HG02981 (cell line): ENCODE data around the gene PLA2G4D.

Experiments used
- ATAC-seq: cut with Tn5 transposase; IDR thresholded peaks from one replicate; pipeline ENCODE4 v1.9.1; 2021; ENCODE audit warnings: mild to moderate bottlenecking, moderate library complexity; ENCODE audit not compliant: unreplicated experiment

Gene PLA2G4D

GRCh38 chr15:42129364-42129763 lies 35.0 kb upstream of the PLA2G4D start:
- no peak for ATAC-seq

- ATAC-seq = no peak
Observed at GRCh38 chr15:42128476-42128875, 34.1 kb upstream of the PLA2G4D start.

GRCh38 chr15:42123546-42123945 lies 29.2 kb upstream of the PLA2G4D start:
- no peak for ATAC-seq

- no peak for ATAC-seq
Observed at GRCh38 chr15:42121682-42122081, 27.3 kb upstream of the PLA2G4D start.

GRCh38 chr15:42121021-42121420 lies 26.7 kb upstream of the PLA2G4D start:
- no peak for ATAC-seq

- ATAC-seq = no peak
Observed at GRCh38 chr15:42120285-42120684, 25.9 kb upstream of the PLA2G4D start.

GRCh38 chr15:42119446-42119760 lies 25.0 kb upstream of the PLA2G4D start:
- ATAC-seq = no peak

GRCh38 chr15:42118650-42119445 lies 24.5 kb upstream of the PLA2G4D start:
- no peak for ATAC-seq

GRCh38 chr15:42111924-42112323 lies 17.6 kb upstream of the PLA2G4D start:
- ATAC-seq = no peak

GRCh38 chr15:42110367-42110766 lies 16.0 kb upstream of the PLA2G4D start:
- ATAC-seq = no peak

- ATAC-seq = no peak
Observed at GRCh38 chr15:42108806-42109205, 14.4 kb upstream of the PLA2G4D start.

- ATAC-seq = no peak
Observed at GRCh38 chr15:42108189-42108588, 13.8 kb upstream of the PLA2G4D start.

- no peak for ATAC-seq
Observed at GRCh38 chr15:42107473-42107872, 13.1 kb upstream of the PLA2G4D start.

- ATAC-seq = no peak
Observed at GRCh38 chr15:42106288-42106687, 11.9 kb upstream of the PLA2G4D start.

- ATAC-seq = no peak
Observed at GRCh38 chr15:42104095-42104891, 9.9 kb upstream of the PLA2G4D start.

GRCh38 chr15:42102646-42103235 lies 8.4 kb upstream of the PLA2G4D start:
- no peak for ATAC-seq

- no peak for ATAC-seq
Observed at GRCh38 chr15:42101861-42102260, 7.5 kb upstream of the PLA2G4D start.

- no peak for ATAC-seq
Observed at GRCh38 chr15:42100021-42100800, 5.8 kb upstream of the PLA2G4D start.

- no peak for ATAC-seq
Observed at GRCh38 chr15:42097018-42097417, 2.7 kb upstream of the PLA2G4D start.

- ATAC-seq = no peak
Observed at GRCh38 chr15:42093966-42094365, 396 bp downstream of the PLA2G4D start.
